Measurements from ENCODE around the gene MS4A4A. TPM values are rescaled to one million over a fixed set of nuclear protein-coding genes. Genes with fewer than 3 reads are reported as not detected.

MS4A4A gene
- total and polyA plus RNA-seq, 2 of the 8 experiments (the other 6 are each of a cell fraction or from before 2014, with no cell fraction given): not detected

- H3K18ac ChIP-seq (ENCODE audit: extremely low read depth, low read length): no peak overlapping the region
- no peak overlapping the region for H2AFZ ChIP-seq (ENCODE audit: low read length)
- peaks cover 0 to 3% (median 0%) of the 10 kb centered on the region in 4 experiments; a peak in 1 of 7 replicates for H3K4me1 ChIP-seq (replicated peaks in 1 of 4; ENCODE audit: control insufficient read depth in 3 of 4, insufficient read depth in 4 of 4, low read length in 3 of 4)
- POLR2A ChIA-PET (ENCODE audit: partially characterized antibody): no interaction called here
- H2BK5ac ChIP-seq (ENCODE audit: low read depth, low read length): no peak overlapping the region
- no peak overlapping the region for H4K91ac ChIP-seq (replicated peaks; ENCODE audit: insufficient read length, low read length)
- no peak overlapping the region for H3K27ac ChIP-seq (ENCODE audit: low read depth, low read length)
- 90 to 100% methylated on average over 1 to 4 of the region's 4 CpGs for WGBS, 2 experiments (ENCODE audit: extremely low coverage in 1 of 2, insufficient coverage in 1 of 2, insufficient read length in 1 of 2, insufficient replicate concordance in 2 of 2, low coverage in 1 of 2, low lambda C conversion rate in 2 of 2, missing lambda C conversion rate in 1 of 2)
- no peak overlapping the region for H2BK12ac ChIP-seq (ENCODE audit: low read depth, low read length)
- H2AK5ac ChIP-seq (ENCODE audit: low read depth, low read length): no peak overlapping the region
- no peaks in the 10 kb centered on the region for H3K36me3 ChIP-seq (ENCODE audit: control insufficient read depth in 2 of 4, insufficient read depth in 4 of 4, low read length in 3 of 4)
- no peak overlapping the region for H4K5ac ChIP-seq (ENCODE audit: insufficient read length, low read depth, low read length)
- no peak overlapping the region for H2BK120ac ChIP-seq (replicated peaks; ENCODE audit: low read depth, low read length)
- no peak overlapping the region for H2BK15ac ChIP-seq (ENCODE audit: low read length)
- H3K4ac ChIP-seq (replicated peaks; ENCODE audit: insufficient read length, low read depth, low read length): no peak overlapping the region
- H3K4me2 ChIP-seq (ENCODE audit: insufficient read depth in 1 of 2, low read depth in 2 of 2, low read length in 2 of 2): no peak overlapping the region
- no peaks in the 10 kb centered on the region; a peak in 1 of 4 replicates for H3K79me2 ChIP-seq (ENCODE audit: control insufficient read depth in 1 of 2, insufficient read depth in 2 of 2, low read length in 2 of 2)
- no peak overlapping the region for H3K4me3 ChIP-seq (ENCODE audit: extremely low read depth in 1 of 4, insufficient read depth in 2 of 4, low read depth in 3 of 4, low read length in 4 of 4)
- H3K23me2 ChIP-seq (ENCODE audit: low read depth, low read length): no peaks in the 10 kb centered on the region; the same call in 1 of the 2 replicates
- no peaks in the 10 kb centered on the region; a peak in 1 of 7 replicates for H3K27me3 ChIP-seq (replicated peaks in 1 of 4; ENCODE audit: control insufficient read depth in 3 of 4, extremely low read depth in 1 of 4, insufficient read depth in 3 of 4, low read length in 3 of 4)
- no peak overlapping the region for H4K8ac ChIP-seq (ENCODE audit: extremely low read depth, insufficient read depth, low read length)
- H3K23ac ChIP-seq (ENCODE audit: insufficient read length): no peak overlapping the region
- no peak overlapping the region for H3K9ac ChIP-seq (replicated peaks in 1 of 4; ENCODE audit: extremely low read depth in 1 of 4, low read depth in 3 of 4, low read length in 3 of 4)
- no peaks in the 10 kb centered on the region for H3K9me3 ChIP-seq (ENCODE audit: insufficient read depth in 2 of 2, low read depth in 1 of 2, low read length in 1 of 2)
- H3K14ac ChIP-seq (ENCODE audit: insufficient read length): no peak overlapping the region
- no peak overlapping the region for H3K56ac ChIP-seq (replicated peaks; ENCODE audit: insufficient read length, low read depth, low read length)
- H2BK20ac ChIP-seq (ENCODE audit: low read length): no peak overlapping the region
- DNase-seq (ENCODE audit: low read depth in 1 of 2, low spot score in 2 of 2) (no peak), FAIRE-seq (no peak)
- CTCF ChIA-PET (ENCODE audit: partially characterized antibody): interaction anchor here (0.7 to 4.5 kb wide), 6 partner anchors 12 to 499 kb away, joined by 3 to 109 read pairs (median 28); no protein-coding TSS in a partner anchor
- H3K79me1 ChIP-seq (ENCODE audit: low read depth, low read length): no peaks in the 10 kb centered on the region
- no peaks in the 10 kb centered on the region for H4K20me1 ChIP-seq (replicated peaks in 1 of 2; ENCODE audit: control insufficient read depth in 1 of 2, insufficient read depth in 2 of 2, low read length in 2 of 2)
Measured at GRCh38 chr11:60263402-60263801, 17.1 kb upstream of the MS4A4A start.
